Upper lobe of left lung (tissue), 4 donors: ENCODE data around the gene CACNA1D.

ENCODE experiments used
- CTCF ChIP-seq, 6 experiments: fragments of 450-650 bp in 4 of 6; fragments of 200-600 bp in 2 of 6; sonication (generic) in 2 of 6; IDR thresholded peaks; one replicate each; pipeline ENCODE4 v1.5.1; 2016 to 2019; ENCODE audit warnings: antibody characterized with exemption in 6 of 6
- POLR2AphosphoS5 ChIP-seq, 2 donors: sonication (generic); formaldehyde crosslinking; IDR thresholded peaks; one replicate each; pipeline ENCODE4 v1.5.1; 2017; ENCODE audit warnings: antibody characterized with exemption in 2 of 2

GRCh38 chr3:53801319-53801718 is 306.9 kb downstream of the CACNA1D start:
- TF ChIP-seq CTCF (IDR thresholded peaks at IDR 0.05): no peak
- TF ChIP-seq POLR2AphosphoS5 (IDR thresholded peaks at IDR 0.05): no peak
